H7 (cell line): ENCODE measurements around the gene CNGA1. TPM values are rescaled to one million over a fixed set of nuclear protein-coding genes. Genes with fewer than 3 reads are reported as not detected.

Experiments used
- DNase-seq: peaks from one replicate; pipeline ENCODE4 v3.0.0; 2012
- H3K27me3 ChIP-seq: 2 replicates; pipeline ENCODE4 v1.6.0; 2011; ENCODE audit warnings: mild to moderate bottlenecking, low read length; ENCODE audit not compliant: control insufficient read depth, insufficient read depth
- H3K36me3 ChIP-seq: replicated peaks from 2 replicates; pipeline ENCODE4 v1.5.1; 2011; ENCODE audit warnings: low read length; ENCODE audit not compliant: control insufficient read depth, insufficient read depth
- H3K4me3 ChIP-seq: 2 replicates; pipeline ENCODE4 v1.5.1; 2011; ENCODE audit warnings: low read depth, mild to moderate bottlenecking, control low read depth, low read length, moderate library complexity; ENCODE audit not compliant: insufficient read depth
- total RNA-seq: library from RNA; depleted of rRNA; stranded (reverse); fragments of >200 nt; shearing (Covaris generic); gene quantifications from 2 replicates; pipeline ENCODE4 v1.2.3, GENCODE V29; 2014

Gene CNGA1
- total RNA-seq, 1 experiment from 2014 or later, result 0.10 TPM

GRCh38 chr4:48038666-48039065 lies 22.2 kb upstream of the CNGA1 start:
- no peak overlapping the region for H3K4me3 ChIP-seq
- DNase-seq, result no peak
- no peaks in the 10 kb centered on the region for H3K27me3 ChIP-seq
- no peaks in the 10 kb centered on the region for H3K36me3 ChIP-seq

- H3K36me3 ChIP-seq, result no peaks in the 10 kb centered on the region
- DNase-seq, result no peak
- H3K27me3 ChIP-seq, result no peaks in the 10 kb centered on the region
- H3K4me3 ChIP-seq, result no peak overlapping the region
Observed at GRCh38 chr4:48037117-48037462, 20.6 kb upstream of the CNGA1 start.

DNA sequence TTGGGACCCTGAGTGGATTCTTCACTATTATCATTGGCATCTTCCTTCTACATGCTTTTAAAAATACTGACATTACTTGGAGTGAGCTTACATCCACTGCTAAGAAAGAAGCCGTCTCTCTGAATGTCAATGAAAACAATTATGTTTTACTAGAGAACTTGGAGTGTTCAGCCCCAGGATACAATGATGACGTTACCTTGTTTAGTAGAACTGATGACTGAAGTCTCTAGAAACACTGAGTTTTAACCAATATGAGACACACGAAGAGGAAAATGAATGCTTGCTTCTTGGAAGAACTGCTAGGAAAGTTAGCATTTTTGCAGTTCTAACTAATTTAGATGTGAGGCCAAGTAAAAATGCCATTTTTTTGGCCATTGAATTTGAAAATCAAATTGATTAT lies 19.5 kb upstream of the CNGA1 start:
- Histone ChIP-seq H3K27me3 (no peaks in the 10 kb centered on the region), H3K36me3 (no peaks in the 10 kb centered on the region), H3K4me3 (no peak overlapping the region)
- DNase-seq, result no peak

DNA sequence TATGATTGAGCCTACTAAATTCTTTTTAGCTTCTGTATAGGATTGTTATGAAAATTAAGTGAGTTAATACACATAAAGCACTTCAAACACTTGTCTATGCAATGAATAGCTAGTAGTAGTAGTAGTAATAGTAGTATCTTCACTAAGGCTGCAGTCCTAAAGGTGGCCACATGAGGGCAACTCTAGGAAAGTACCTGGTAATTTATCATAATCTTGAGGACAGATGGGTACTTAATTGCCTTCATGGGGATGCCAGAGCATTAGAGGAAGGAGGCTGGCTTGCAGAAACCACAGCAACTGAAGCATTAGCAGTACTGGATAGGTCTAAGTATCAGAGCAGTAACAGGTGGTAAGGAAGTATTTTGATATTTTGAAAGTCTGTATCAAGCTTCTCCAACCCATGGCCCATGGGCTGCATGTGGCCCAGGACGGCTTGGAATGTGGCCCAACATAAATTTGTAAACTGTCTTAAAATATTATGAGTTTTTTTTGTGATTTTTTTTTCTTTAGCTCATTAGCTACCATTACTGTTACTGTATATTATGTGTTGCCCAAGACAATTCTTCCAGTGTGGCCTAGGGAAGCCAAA lies 17.4 kb upstream of the CNGA1 start:
- no peaks in the 10 kb centered on the region for H3K27me3 ChIP-seq
- H3K4me3 ChIP-seq, result no peak overlapping the region
- DNase-seq, result peak; percentile 45
- no peaks in the 10 kb centered on the region for H3K36me3 ChIP-seq

GRCh38 chr4:48033412-48033811 lies 16.9 kb upstream of the CNGA1 start:
- Histone ChIP-seq H3K27me3 (no peaks in the 10 kb centered on the region), H3K4me3 (no peak overlapping the region), H3K36me3 (no peaks in the 10 kb centered on the region)
- DNase-seq, result no peak

- DNase-seq, result no peak
- Histone ChIP-seq H3K4me3 (no peak overlapping the region), H3K36me3 (no peaks in the 10 kb centered on the region), H3K27me3 (no peaks in the 10 kb centered on the region)
Observed at GRCh38 chr4:48032721-48033120, 16.2 kb upstream of the CNGA1 start.

DNA sequence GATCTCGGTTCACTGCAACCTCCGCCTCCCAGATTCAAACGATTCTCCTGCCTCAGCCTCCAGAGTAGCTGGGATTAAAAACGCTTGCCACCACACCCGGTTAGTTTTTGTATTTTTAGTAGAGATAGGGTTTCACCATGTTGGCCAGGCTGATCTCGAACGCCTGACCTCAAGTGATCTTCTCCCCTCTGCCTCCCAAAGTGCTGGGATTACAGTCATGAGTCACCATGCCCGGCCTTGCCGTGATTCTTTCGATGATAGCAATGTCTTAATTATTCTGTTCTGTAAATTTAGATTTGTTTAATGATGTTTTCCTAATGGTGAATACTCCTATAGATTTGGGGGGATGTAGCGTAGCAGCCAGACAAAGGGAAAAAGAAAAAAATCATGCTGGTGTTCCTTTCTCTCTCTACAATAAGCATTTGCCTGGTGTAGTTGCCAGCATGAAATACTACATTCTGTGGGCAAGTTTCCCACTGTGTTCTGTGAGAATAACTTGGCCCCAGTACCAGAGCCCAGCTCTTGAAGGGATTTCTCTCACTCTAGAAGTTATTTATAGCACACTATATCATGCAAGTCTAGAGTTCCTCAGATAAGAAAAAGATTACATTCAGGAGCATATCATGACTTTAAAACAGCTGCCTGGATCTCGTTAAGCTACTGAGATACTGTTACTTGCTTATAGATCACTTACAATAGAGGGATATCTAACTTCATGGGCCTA lies 15.5 kb upstream of the CNGA1 start:
- H3K4me3 ChIP-seq, result no peak overlapping the region
- H3K27me3 ChIP-seq, result no peaks in the 10 kb centered on the region
- H3K36me3 ChIP-seq, result no peaks in the 10 kb centered on the region
- DNase-seq, result no peak

DNA sequence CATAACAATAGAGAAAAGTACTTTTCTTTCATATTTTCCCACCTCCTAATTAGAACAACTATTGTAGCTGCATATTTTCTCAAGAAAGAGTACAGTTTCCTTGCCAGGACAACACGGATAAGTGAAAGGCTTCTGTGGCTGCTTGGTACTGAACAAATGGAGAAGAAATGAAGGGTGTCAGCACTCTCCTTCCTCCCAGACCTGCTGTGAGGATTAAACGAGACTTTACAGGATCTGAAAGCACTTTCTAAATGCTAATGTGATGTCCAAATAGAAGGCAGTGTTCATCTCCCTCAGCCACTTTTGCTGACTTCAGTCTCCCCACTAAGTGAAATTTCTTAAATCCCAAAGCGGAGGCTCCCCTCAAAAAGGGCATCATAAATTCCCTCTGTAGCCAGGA lies 14.0 kb upstream of the CNGA1 start:
- peak; percentile 16 for DNase-seq
- no peak overlapping the region for H3K4me3 ChIP-seq
- no peaks in the 10 kb centered on the region for H3K27me3 ChIP-seq
- peaks cover 3% of the 10 kb centered on the region; the same call in 1 of the 2 replicates for H3K36me3 ChIP-seq

- H3K36me3 ChIP-seq, result peaks cover 3% of the 10 kb centered on the region; the same call in 1 of the 2 replicates
- H3K4me3 ChIP-seq, result no peak overlapping the region
- no peaks in the 10 kb centered on the region for H3K27me3 ChIP-seq
- no peak for DNase-seq
Observed at GRCh38 chr4:48028696-48029095, 12.2 kb upstream of the CNGA1 start.

DNA sequence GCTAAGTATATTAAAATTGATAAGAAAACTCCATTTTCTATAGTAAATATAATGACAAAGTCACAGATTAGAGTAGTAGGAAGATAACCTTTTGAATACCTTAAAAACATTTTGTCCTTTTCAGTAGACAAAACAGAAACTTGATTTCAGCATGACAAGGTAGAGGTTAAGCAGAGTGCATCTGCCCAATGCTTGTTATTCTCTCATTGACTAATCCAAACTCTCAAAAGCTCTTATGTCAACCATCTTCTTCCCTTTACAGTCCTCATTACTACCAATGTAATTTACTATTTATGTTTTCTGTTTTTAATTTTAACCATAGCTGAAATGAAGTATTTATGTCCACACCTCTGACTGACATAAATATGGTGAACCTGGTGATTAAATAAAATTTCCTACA lies 11.2 kb upstream of the CNGA1 start:
- no peak for DNase-seq
- Histone ChIP-seq H3K4me3 (no peak overlapping the region), H3K27me3 (no peaks in the 10 kb centered on the region), H3K36me3 (peaks cover 3% of the 10 kb centered on the region; the same call in 1 of the 2 replicates)

GRCh38 chr4:48025005-48025404 lies 8.5 kb upstream of the CNGA1 start:
- Histone ChIP-seq H3K36me3 (peaks cover 3% of the 10 kb centered on the region; the same call in 1 of the 2 replicates), H3K27me3 (no peaks in the 10 kb centered on the region), H3K4me3 (no peak overlapping the region)
- DNase-seq, result no peak

GRCh38 chr4:48024522-48024921 lies 8.0 kb upstream of the CNGA1 start:
- DNase-seq, result no peak

GRCh38 chr4:48022192-48022799 lies 5.8 kb upstream of the CNGA1 start:
- Histone ChIP-seq H3K36me3 (peaks cover 3% of the 10 kb centered on the region; the same call in 1 of the 2 replicates), H3K27me3 (peaks cover 13% of the 10 kb centered on the region; the same call in 1 of the 2 replicates), H3K4me3 (no peak overlapping the region)
- no peak for DNase-seq

More at GRCh38 chr4:48024522-48024921, 8.0 kb upstream of the CNGA1 start:
- H3K27me3 ChIP-seq, result no peaks in the 10 kb centered on the region
- H3K36me3 ChIP-seq, result peaks cover 3% of the 10 kb centered on the region; the same call in 1 of the 2 replicates
- no peak overlapping the region for H3K4me3 ChIP-seq

- Histone ChIP-seq H3K27me3 (peaks cover 17% of the 10 kb centered on the region; the same call in 1 of the 2 replicates), H3K36me3 (peaks cover 3% of the 10 kb centered on the region; the same call in 1 of the 2 replicates), H3K4me3 (no peak overlapping the region)
- DNase-seq, result no peak
Observed at GRCh38 chr4:48021100-48021499, 4.6 kb upstream of the CNGA1 start.

GRCh38 chr4:48018112-48018511 lies 1.6 kb upstream of the CNGA1 start:
- H3K36me3 ChIP-seq, result no peaks in the 10 kb centered on the region
- H3K27me3 ChIP-seq, result peaks cover 17% of the 10 kb centered on the region; the same call in 1 of the 2 replicates
- no peak overlapping the region for H3K4me3 ChIP-seq
- DNase-seq, result no peak
